Stimulated activated CD4-positive, alpha-beta T cell treated with anti-CD3 and anti-CD28 coated beads, Interleukin-4, amount 100 ng/mL, for 4 hours (primary cell): Measurements from ENCODE around the gene AGFG2.
"Not testable (repeated sequence)": the region's sequence is repeated elsewhere in the genome, so short reads cannot be mapped to it uniquely, and the experiment has no call there.

Experiments
- DNase-seq, 2 experiments: peaks; one replicate each; pipeline ENCODE4 v3.0.0-alpha.2; 2020

AGFG2 gene

GRCh38 chr7:100538654-100539435 lies at the start of gene AGFG2:
Gene AGFG2 (plus strand): TSS chr7:100539203. CDS start chr7:100539347, 144 bp downstream.
- DNase-seq: peak; percentile 100

- no peak for DNase-seq
These were observed 49.2 kb upstream of the AGFG2 start for GRCh38 chr7:100489824-100490223.

- no peak for DNase-seq
These were observed 48.4 kb upstream of the AGFG2 start for GRCh38 chr7:100490483-100491191.

- no peak for DNase-seq
These were observed 47.8 kb upstream of the AGFG2 start for GRCh38 chr7:100491192-100491578.

GRCh38 chr7:100492738-100493475 lies 46.1 kb upstream of the AGFG2 start:
- no peak for DNase-seq

GRCh38 chr7:100493476-100494264 lies 45.3 kb upstream of the AGFG2 start:
- DNase-seq: peak; percentile 44 to 66

- DNase-seq: no peak
These were observed 42.5 kb upstream of the AGFG2 start for GRCh38 chr7:100496509-100496908.

- not testable (repeated sequence) for DNase-seq
These were observed 38.3 kb upstream of the AGFG2 start for GRCh38 chr7:100500743-100501142.

GRCh38 chr7:100504031-100504430 lies 35.0 kb upstream of the AGFG2 start:
- not testable (repeated sequence) for DNase-seq

- DNase-seq: no peak
These were observed 34.0 kb upstream of the AGFG2 start for GRCh38 chr7:100504887-100505611.

GRCh38 chr7:100506356-100506923 lies 32.6 kb upstream of the AGFG2 start:
- no peak for DNase-seq

GRCh38 chr7:100509231-100509630 lies 29.8 kb upstream of the AGFG2 start:
- no peak for DNase-seq

- no peak for DNase-seq
These were observed 28.4 kb upstream of the AGFG2 start for GRCh38 chr7:100510437-100511239.

- no peak for DNase-seq
These were observed 25.7 kb upstream of the AGFG2 start for GRCh38 chr7:100513212-100513810.

- no peak for DNase-seq
These were observed 23.9 kb upstream of the AGFG2 start for GRCh38 chr7:100515072-100515532.

- DNase-seq: peak in 1 of 2 experiments; percentile 22
These were observed 22.7 kb upstream of the AGFG2 start for GRCh38 chr7:100516135-100516812.

GRCh38 chr7:100517305-100517704 lies 21.7 kb upstream of the AGFG2 start:
- DNase-seq: no peak

- DNase-seq: no peak
These were observed 19.4 kb upstream of the AGFG2 start for GRCh38 chr7:100519580-100519979.

GRCh38 chr7:100520138-100520537 lies 18.9 kb upstream of the AGFG2 start:
- no peak for DNase-seq

GRCh38 chr7:100521076-100521475 lies 17.9 kb upstream of the AGFG2 start:
- no peak for DNase-seq
